ENCODE results near the gene SPRYD4. TPM values are rescaled to one million over a fixed set of nuclear protein-coding genes. Genes with fewer than 3 reads are reported as not detected.
A peak's percentile ranks its signal among the peaks of the same experiment; 100 is the strongest.

Gene SPRYD4
- total RNA-seq, 2 experiments from 2014 or later = 3.4 to 3.7 TPM

DNA sequence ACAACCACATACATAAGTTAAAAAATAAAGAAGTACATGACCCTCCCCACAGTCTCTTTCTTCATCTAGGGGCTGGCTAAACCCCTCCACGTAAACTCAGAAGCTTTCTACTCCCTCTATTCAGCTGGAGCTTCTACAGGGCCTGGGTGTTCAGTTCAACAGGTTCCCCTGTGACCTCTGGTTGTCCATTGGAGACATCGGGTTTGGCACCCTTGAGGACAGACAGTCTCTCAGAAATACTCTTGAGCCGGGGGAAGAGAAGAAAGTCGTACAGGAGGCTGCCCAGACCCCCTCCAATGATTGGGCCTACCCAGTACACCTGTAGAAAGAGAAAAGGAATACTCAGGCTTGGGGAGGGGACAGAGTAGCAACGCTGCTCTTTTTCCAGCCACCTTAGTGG is 17.2 kb upstream of the SPRYD4 start:
- peaks cover 21% of the 10 kb centered on the region for H3K4me1 Mint-ChIP-seq
- peaks cover 10% of the 10 kb centered on the region for H3K36me3 Mint-ChIP-seq
- CTCF ChIA-PET = interaction anchor here (4.1 kb wide), 1 partner anchor 13 kb away, joined by 36 read pairs; no protein-coding TSS in a partner anchor
- ATAC-seq (no peak), DNase-seq (no peak)
- H3K27ac Mint-ChIP-seq = no peak overlapping the region
- no peak overlapping the region for H3K4me3 Mint-ChIP-seq
- no peaks in the 10 kb centered on the region for H3K27me3 Mint-ChIP-seq
- no peaks in the 10 kb centered on the region for H3K9me3 Mint-ChIP-seq (ENCODE audit: low read depth)

DNA sequence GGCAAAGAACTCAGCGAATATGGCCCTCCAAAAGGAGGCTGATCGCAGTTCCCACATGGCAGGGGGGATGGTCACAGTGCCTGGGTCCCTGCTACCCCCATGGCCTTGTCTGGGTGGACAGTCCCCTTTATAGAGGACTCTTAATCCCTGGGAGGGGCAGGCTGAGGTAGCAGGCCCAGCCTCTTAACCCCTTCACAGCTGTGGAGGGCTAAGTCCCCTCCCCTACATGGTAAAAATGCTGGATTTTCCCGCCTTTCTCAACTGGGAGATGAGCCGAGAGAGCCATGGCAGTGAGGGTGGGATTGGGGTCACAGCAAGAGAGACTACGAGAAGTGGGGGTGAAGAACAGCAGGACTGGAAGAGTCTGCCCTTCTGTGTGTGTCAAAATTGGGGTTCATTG is 13.8 kb upstream of the SPRYD4 start, which contains the start of gene MIP:
Gene MIP (minus strand): TSS at position 101 of the 400 bp plus-strand sequence. CDS start 44 bp downstream, at position 57.
- ATAC-seq = no peak
- Mint-ChIP-seq H3K36me3 (no peaks in the 10 kb centered on the region), H3K4me1 (peaks cover 7% of the 10 kb centered on the region), H3K4me3 (no peak within 1 kb of the TSS), H3K9me3 (ENCODE audit: low read depth) (no peaks in the 10 kb centered on the region), H3K27ac (no peak within 1 kb of the TSS), H3K27me3 (no peaks in the 10 kb centered on the region)
- DNase-seq = no peak
- CTCF ChIA-PET = interaction anchor here (0.9 kb wide), 1 partner anchor 10 kb away, joined by 3 read pairs; no protein-coding TSS in a partner anchor

GRCh38 chr12:56457817-56458216 is 10.6 kb upstream of the SPRYD4 start:
- no peak overlapping the region for H3K4me3 Mint-ChIP-seq
- H3K9me3 Mint-ChIP-seq (ENCODE audit: low read depth) = no peaks in the 10 kb centered on the region

DNA sequence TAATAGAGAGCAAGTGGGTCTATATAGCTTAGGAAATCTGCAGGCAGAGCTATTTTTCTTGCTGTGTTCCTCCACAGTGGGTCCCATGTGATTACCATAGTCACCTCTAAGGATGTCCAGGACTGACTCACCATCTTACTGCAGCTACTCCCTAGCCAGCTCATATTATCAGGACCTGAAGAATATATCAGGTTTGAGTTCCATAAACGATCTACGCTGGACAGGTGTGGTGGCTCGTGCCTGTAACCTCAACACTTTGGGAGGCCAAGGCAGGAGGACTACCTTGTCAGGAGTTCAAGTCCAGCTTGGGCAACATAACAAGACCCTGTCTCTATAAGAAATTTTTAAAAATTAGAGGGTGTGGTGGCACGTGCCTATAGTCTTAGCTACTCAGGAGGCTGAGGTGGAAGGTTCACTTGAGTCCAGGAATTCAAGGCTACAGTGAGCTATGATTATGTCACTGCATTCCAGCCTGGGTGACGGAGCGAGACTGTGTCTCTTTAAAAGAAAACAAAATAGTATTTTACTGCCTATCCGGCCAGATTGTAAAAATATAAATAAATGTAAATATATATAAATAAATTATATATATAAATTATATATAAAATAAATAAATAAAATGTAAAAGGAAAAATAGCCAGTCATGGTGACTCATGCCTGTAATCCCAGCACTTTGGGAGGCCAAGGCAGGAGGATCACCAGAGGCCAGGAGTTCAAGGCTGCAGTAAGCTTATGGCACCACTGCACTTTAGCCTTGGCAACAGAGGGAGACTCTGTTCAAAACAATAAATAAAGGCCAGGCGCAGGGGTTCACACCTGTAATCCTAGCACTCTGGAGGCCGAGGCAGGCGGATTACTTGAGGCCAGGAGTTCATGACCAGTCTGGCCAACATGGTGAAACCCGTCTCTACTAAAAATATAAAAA is 6.9 kb upstream of the SPRYD4 start:
- Mint-ChIP-seq H3K27me3 (no peaks in the 10 kb centered on the region), H3K36me3 (no peaks in the 10 kb centered on the region), H3K27ac (no peak overlapping the region), H3K4me1 (peaks cover 5% of the 10 kb centered on the region), H3K9me3 (ENCODE audit: low read depth) (no peaks in the 10 kb centered on the region), H3K4me3 (no peak overlapping the region)
- ATAC-seq = no peak
- CTCF ChIA-PET = interaction anchor here (0.6 to 3.3 kb wide), 6 partner anchors 12 to 310 kb away, joined by 3 to 22 read pairs (median 4); partner anchors contain the start of genes SMARCC2 and TIMELESS
- no peak for DNase-seq

More at GRCh38 chr12:56457817-56458216, 10.6 kb upstream of the SPRYD4 start:
- CTCF ChIA-PET = interaction anchor here (0.6 to 1.4 kb wide), 2 partner anchors 9 to 16 kb away, joined by 4 read pairs; partner anchors contain the start of gene TIMELESS
- Mint-ChIP-seq H3K4me1 (no peaks in the 10 kb centered on the region), H3K36me3 (no peaks in the 10 kb centered on the region), H3K27me3 (no peaks in the 10 kb centered on the region), H3K27ac (no peak overlapping the region)
- DNase-seq (no peak), ATAC-seq (no peak)

DNA sequence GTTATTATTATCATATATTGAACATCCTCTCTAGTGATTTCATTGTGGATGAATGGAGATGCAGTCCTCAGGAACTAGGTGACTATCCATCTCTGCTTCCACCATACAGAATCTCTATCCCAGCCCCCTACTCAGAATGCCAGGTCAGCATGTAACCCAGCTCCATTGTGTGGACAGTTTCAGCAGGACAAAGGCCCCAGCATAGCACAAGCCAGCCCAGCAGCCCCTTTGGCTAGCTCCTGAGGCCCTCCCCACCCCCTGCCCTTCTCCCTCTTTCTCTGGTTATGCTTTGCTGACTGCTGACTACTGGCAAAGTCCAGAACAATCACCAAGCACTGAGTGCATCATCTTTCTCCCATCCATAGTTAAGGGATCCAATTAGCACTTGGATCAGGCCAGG is 5.8 kb upstream of the SPRYD4 start:
- CTCF ChIA-PET = interaction anchor here (0.5 to 3.4 kb wide), 7 partner anchors 11 to 273 kb away, joined by 3 to 36 read pairs (median 17); partner anchors contain the start of genes CNPY2, SMARCC2 and TIMELESS
- Mint-ChIP-seq H3K4me3 (no peak overlapping the region), H3K9me3 (ENCODE audit: low read depth) (no peaks in the 10 kb centered on the region), H3K27me3 (no peaks in the 10 kb centered on the region), H3K36me3 (no peaks in the 10 kb centered on the region), H3K27ac (no peak overlapping the region), H3K4me1 (peaks cover 9% of the 10 kb centered on the region)
- no peak for DNase-seq
- no peak for ATAC-seq

DNA sequence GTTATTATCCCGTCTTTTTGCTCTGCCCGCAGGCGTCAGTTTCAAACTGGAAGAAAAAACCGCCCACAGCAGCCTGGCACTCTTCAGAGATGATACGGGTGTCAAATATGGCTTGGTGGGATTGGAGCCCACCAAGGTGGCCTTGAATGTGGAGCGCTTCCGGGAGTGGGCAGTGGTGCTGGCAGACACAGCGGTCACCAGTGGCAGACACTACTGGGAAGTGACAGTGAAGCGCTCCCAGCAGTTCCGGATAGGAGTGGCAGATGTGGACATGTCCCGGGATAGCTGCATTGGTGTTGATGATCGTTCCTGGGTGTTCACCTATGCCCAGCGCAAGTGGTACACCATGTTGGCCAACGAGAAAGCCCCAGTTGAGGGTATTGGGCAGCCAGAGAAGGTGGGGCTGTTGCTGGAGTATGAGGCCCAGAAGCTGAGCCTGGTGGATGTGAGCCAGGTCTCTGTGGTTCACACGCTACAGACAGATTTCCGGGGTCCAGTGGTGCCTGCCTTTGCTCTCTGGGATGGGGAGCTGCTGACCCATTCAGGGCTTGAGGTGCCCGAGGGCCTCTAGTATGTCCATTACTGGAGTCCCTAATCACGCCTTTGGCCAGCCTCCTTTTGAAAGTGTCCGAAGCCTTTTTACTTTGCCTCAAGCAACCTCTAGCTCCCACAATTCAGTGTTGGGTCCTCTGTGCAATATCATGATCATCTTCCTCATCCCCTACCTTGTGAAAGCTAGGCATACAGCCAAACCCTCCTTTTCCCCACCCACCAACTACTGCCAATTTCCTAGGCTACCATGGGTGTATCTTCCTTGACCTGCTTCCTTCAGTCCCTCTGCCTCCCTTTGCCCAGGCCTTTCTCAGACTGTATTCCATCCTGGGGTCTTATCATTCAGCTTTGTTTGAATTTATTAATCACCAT is 891 bp downstream of the SPRYD4 start:
- no peak for ATAC-seq
- Mint-ChIP-seq H3K27ac (peak overlapping the region; percentile 95), H3K27me3 (no peaks in the 10 kb centered on the region), H3K4me3 (peak overlapping the region; percentile 97), H3K4me1 (peaks cover 26% of the 10 kb centered on the region), H3K9me3 (ENCODE audit: low read depth) (no peaks in the 10 kb centered on the region), H3K36me3 (peaks cover 10% of the 10 kb centered on the region)
- CTCF ChIA-PET = interaction anchor here (0.6 to 2.2 kb wide), 6 partner anchors 11 to 730 kb away, joined by 3 to 7 read pairs (median 3); partner anchors contain the start of genes TIMELESS and ZC3H10
- DNase-seq = peak; percentile 48

- Mint-ChIP-seq H3K27ac (no peak overlapping the region), H3K9me3 (ENCODE audit: low read depth) (no peaks in the 10 kb centered on the region), H3K36me3 (peaks cover 12% of the 10 kb centered on the region), H3K4me1 (peaks cover 13% of the 10 kb centered on the region), H3K4me3 (no peak overlapping the region), H3K27me3 (no peaks in the 10 kb centered on the region)
- CTCF ChIA-PET = interaction anchor here (0.7 kb wide), 1 partner anchor 69 kb away, joined by 3 read pairs; no protein-coding TSS in a partner anchor
- ATAC-seq (no peak), DNase-seq (no peak)
These were observed 6.0 kb downstream of the SPRYD4 start for GRCh38 chr12:56474389-56474788.

GRCh38 chr12:56476143-56476542 is 7.8 kb downstream of the SPRYD4 start:
- DNase-seq (no peak), ATAC-seq (no peak)
- H3K9me3 Mint-ChIP-seq (ENCODE audit: low read depth) = no peaks in the 10 kb centered on the region
- H3K27me3 Mint-ChIP-seq = no peaks in the 10 kb centered on the region
- H3K4me3 Mint-ChIP-seq = no peak overlapping the region
- peaks cover 9% of the 10 kb centered on the region for H3K4me1 Mint-ChIP-seq
- CTCF ChIA-PET = interaction anchor here (1.2 kb wide), 1 partner anchor 38 kb away, joined by 3 read pairs; no protein-coding TSS in a partner anchor
- peaks cover 4% of the 10 kb centered on the region for H3K36me3 Mint-ChIP-seq
- H3K27ac Mint-ChIP-seq = no peak overlapping the region

GRCh38 chr12:56476972-56477432 is 8.6 kb downstream of the SPRYD4 start:
- Mint-ChIP-seq H3K4me3 (no peak overlapping the region), H3K27ac (no peak overlapping the region)
- CTCF ChIA-PET = no interaction called here

GRCh38 chr12:56477521-56478225 is 9.3 kb downstream of the SPRYD4 start:
- H3K27me3 Mint-ChIP-seq = no peaks in the 10 kb centered on the region
- H3K9me3 Mint-ChIP-seq (ENCODE audit: low read depth) = no peaks in the 10 kb centered on the region
- H3K27ac Mint-ChIP-seq = no peak overlapping the region
- DNase-seq = no peak
- CTCF ChIA-PET = interaction anchor here (0.5 to 2.9 kb wide), 3 partner anchors 14 to 137 kb away, joined by 3 to 7 read pairs (median 4); no protein-coding TSS in a partner anchor
- peaks cover 4% of the 10 kb centered on the region for H3K36me3 Mint-ChIP-seq
- no peak overlapping the region for H3K4me3 Mint-ChIP-seq
- peaks cover 9% of the 10 kb centered on the region for H3K4me1 Mint-ChIP-seq
- ATAC-seq = no peak

More at GRCh38 chr12:56476972-56477432, 8.6 kb downstream of the SPRYD4 start:
- no peaks in the 10 kb centered on the region for H3K9me3 Mint-ChIP-seq (ENCODE audit: low read depth)
- ATAC-seq (no peak), DNase-seq (no peak)
- peaks cover 9% of the 10 kb centered on the region for H3K4me1 Mint-ChIP-seq
- no peaks in the 10 kb centered on the region for H3K27me3 Mint-ChIP-seq
- H3K36me3 Mint-ChIP-seq = peaks cover 4% of the 10 kb centered on the region

DNA sequence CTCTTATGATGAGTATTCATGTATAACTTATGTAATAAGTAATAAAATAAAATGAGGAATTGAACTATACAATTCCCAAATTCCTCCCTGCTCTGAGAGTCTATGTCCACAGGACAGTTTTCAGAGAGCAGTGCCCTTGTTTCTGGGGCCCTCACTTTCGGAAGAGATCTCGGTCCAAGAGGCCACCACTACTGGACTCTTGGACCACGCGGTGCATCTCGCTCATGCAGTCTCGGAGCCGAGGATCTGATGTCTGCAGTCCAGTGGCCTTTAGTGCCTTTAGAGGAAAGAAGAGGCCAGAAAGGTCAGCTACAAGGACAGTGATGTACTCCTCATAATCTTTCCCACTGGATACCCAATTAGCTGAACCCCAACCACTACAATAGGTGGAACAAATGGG is 11.2 kb downstream of the SPRYD4 start:
- DNase-seq = no peak
- peaks cover 9% of the 10 kb centered on the region for H3K4me1 Mint-ChIP-seq
- no peak overlapping the region for H3K4me3 Mint-ChIP-seq
- no peaks in the 10 kb centered on the region for H3K27me3 Mint-ChIP-seq
- ATAC-seq = no peak
- peaks cover 2% of the 10 kb centered on the region for H3K36me3 Mint-ChIP-seq
- H3K27ac Mint-ChIP-seq = no peak overlapping the region
- CTCF ChIA-PET = interaction anchor here (1.5 to 2.9 kb wide), 2 partner anchors 12 to 34 kb away, joined by 4 to 7 read pairs; no protein-coding TSS in a partner anchor
- H3K9me3 Mint-ChIP-seq (ENCODE audit: low read depth) = no peaks in the 10 kb centered on the region

GRCh38 chr12:56484566-56484965 is 16.2 kb downstream of the SPRYD4 start:
- DNase-seq = no peak
- CTCF ChIA-PET = no interaction called here
- Mint-ChIP-seq H3K4me3 (no peak overlapping the region), H3K4me1 (peaks cover 26% of the 10 kb centered on the region), H3K36me3 (peaks cover 3% of the 10 kb centered on the region), H3K9me3 (ENCODE audit: low read depth) (no peaks in the 10 kb centered on the region), H3K27ac (no peak overlapping the region), H3K27me3 (peaks cover 25% of the 10 kb centered on the region)
- ATAC-seq = no peak
